ENCODE results near the gene MAPKAPK2.

Gene MAPKAPK2

GRCh38 chr1:206687915-206688442 lies 3.3 kb downstream of the MAPKAPK2 start:
- TF ChIP-seq CTCF (IDR thresholded peaks at IDR 0.05; ENCODE audit: low read depth, low read length): no peak
- peak overlapping the region; percentile 88 for H3K4me3 ChIP-seq (ENCODE audit: low read depth, low read length)

GRCh38 chr1:206690516-206690915 lies 5.8 kb downstream of the MAPKAPK2 start:
- H3K4me3 ChIP-seq (ENCODE audit: low read depth, low read length): no peak overlapping the region
- TF ChIP-seq CTCF (IDR thresholded peaks at IDR 0.05; ENCODE audit: low read depth, low read length): no peak

GRCh38 chr1:206691604-206692003 lies 6.9 kb downstream of the MAPKAPK2 start:
- no peak for TF ChIP-seq CTCF (IDR thresholded peaks at IDR 0.05; ENCODE audit: low read depth, low read length)
- no peak overlapping the region for H3K4me3 ChIP-seq (ENCODE audit: low read depth, low read length)

- peak overlapping the region; percentile 29; the same call in 1 of the 2 replicates for H3K4me3 ChIP-seq (ENCODE audit: low read depth, low read length)
- no peak for TF ChIP-seq CTCF (IDR thresholded peaks at IDR 0.05; ENCODE audit: low read depth, low read length)
Observed at GRCh38 chr1:206693029-206693428, 8.3 kb downstream of the MAPKAPK2 start.

GRCh38 chr1:206693592-206693991 lies 8.9 kb downstream of the MAPKAPK2 start:
- no peak for TF ChIP-seq CTCF (IDR thresholded peaks at IDR 0.05; ENCODE audit: low read depth, low read length)
- H3K4me3 ChIP-seq (ENCODE audit: low read depth, low read length): peak overlapping the region; percentile 29; the same call in 1 of the 2 replicates

- no peak overlapping the region for H3K4me3 ChIP-seq (ENCODE audit: low read depth, low read length)
Observed at GRCh38 chr1:206694171-206695124, 9.7 kb downstream of the MAPKAPK2 start.

More at GRCh38 chr1:206694171-206695124, 9.7 kb downstream of the MAPKAPK2 start:
- TF ChIP-seq CTCF (IDR thresholded peaks at IDR 0.05; ENCODE audit: low read depth, low read length): no peak
